Measurements from ENCODE around the gene SPATA9. TPM values are rescaled to one million over a fixed set of nuclear protein-coding genes. Genes with fewer than 3 reads are reported as not detected.
"Not testable (repeated sequence)": the region's sequence is repeated elsewhere in the genome, so short reads cannot be mapped to it uniquely, and the experiment has no call there.

SPATA9 gene
- total and polyA plus RNA-seq, 7 donors: 0.36 to 1.1 TPM; not detected in 5

DNA sequence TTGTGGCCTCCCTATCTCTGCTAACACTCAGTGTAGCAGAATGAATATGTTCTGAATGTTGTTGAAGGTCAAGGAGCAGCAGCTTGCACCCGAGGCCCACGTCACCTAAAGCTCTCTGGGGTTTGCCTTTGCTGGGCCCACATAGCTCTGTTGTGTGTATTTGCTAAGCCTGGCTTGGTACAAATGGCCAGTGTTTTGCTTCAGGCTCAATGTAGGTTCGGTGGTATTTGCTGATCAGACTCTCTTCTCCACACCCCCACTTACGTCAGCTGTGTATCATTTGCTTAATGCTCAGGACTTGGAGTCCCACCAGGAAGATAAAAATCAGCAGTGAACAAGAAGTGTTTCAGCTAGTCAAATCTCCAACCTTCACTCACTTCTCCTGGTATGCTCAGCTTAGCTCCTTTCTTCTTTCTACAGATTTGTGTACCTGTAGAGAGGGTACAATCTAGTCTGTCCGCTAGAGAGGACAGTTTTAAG is 41.0 kb downstream of the SPATA9 start:
- intact Hi-C loops (cut with DNase I): loop anchor here (5.0 to 10.0 kb wide), 2 partner anchors 696 to 963 kb away; no protein-coding TSS in a partner anchor
- H3K9me3 ChIP-seq: no peaks in the 10 kb centered on the region
- no peak overlapping the region for H3K4me3 ChIP-seq
- WGBS, 2 donors: 60 to 85% methylated on average over 5 of the region's 5 CpGs
- TF ChIP-seq EP300 (IDR thresholded peaks at IDR 0.05): no peak
- peak in 2 of 4 donors; percentile 11 to 19 for TF ChIP-seq POLR2AphosphoS5 (IDR thresholded peaks at IDR 0.05)
- no peak overlapping the region for H3K27ac ChIP-seq
- H3K4me1 ChIP-seq: no peaks in the 10 kb centered on the region
- DNase-seq: no peak
- H3K27me3 ChIP-seq: peaks cover 0 to under 1% (median 0%) of the 10 kb centered on the region in 3 donors
- no peaks in the 10 kb centered on the region for H3K36me3 ChIP-seq

DNA sequence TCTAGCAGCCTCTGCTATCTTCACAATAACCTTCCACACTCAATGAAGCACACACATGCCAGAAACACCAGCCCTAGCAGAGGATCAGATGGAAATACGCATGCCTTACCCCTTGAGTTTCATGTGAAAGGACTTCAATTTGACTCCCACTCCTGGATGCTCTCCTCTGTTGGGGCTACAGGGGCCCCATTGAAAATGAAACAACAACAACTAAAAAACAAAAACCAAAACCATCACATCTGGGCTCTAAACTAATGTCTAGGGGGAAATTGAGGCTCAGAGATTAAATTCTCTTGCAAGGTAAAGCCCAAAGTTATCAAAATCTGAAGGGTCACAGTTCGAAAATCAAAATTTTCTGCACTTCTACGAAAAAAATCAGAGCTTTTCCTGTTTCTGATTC is 44.2 kb downstream of the SPATA9 start:
- TF ChIP-seq POLR2AphosphoS5 (IDR thresholded peaks at IDR 0.05) (no peak), POLR2A (IDR thresholded peaks at IDR 0.05) (no peak), EP300 (IDR thresholded peaks at IDR 0.05) (no peak)
- TF ChIP-seq, protein P1, sequence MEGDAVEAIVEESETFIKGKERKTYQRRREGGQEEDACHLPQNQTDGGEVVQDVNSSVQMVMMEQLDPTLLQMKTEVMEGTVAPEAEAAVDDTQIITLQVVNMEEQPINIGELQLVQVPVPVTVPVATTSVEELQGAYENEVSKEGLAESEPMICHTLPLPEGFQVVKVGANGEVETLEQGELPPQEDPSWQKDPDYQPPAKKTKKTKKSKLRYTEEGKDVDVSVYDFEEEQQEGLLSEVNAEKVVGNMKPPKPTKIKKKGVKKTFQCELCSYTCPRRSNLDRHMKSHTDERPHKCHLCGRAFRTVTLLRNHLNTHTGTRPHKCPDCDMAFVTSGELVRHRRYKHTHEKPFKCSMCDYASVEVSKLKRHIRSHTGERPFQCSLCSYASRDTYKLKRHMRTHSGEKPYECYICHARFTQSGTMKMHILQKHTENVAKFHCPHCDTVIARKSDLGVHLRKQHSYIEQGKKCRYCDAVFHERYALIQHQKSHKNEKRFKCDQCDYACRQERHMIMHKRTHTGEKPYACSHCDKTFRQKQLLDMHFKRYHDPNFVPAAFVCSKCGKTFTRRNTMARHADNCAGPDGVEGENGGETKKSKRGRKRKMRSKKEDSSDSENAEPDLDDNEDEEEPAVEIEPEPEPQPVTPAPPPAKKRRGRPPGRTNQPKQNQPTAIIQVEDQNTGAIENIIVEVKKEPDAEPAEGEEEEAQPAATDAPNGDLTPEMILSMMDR (IDR thresholded peaks at IDR 0.05): no peak
- H3K4me1 ChIP-seq: no peaks in the 10 kb centered on the region
- no peak overlapping the region for H3K27ac ChIP-seq
- no peak for DNase-seq
- WGBS, 2 donors: 75 to 87% methylated on average over 3 of the region's 3 CpGs
- H3K36me3 ChIP-seq: no peaks in the 10 kb centered on the region
- peaks cover 0 to 7% (median 0%) of the 10 kb centered on the region in 3 donors for H3K27me3 ChIP-seq
- intact Hi-C loops (cut with DNase I): no loop called here
- no peak overlapping the region for H3K4me3 ChIP-seq
- no peaks in the 10 kb centered on the region for H3K9me3 ChIP-seq

DNA sequence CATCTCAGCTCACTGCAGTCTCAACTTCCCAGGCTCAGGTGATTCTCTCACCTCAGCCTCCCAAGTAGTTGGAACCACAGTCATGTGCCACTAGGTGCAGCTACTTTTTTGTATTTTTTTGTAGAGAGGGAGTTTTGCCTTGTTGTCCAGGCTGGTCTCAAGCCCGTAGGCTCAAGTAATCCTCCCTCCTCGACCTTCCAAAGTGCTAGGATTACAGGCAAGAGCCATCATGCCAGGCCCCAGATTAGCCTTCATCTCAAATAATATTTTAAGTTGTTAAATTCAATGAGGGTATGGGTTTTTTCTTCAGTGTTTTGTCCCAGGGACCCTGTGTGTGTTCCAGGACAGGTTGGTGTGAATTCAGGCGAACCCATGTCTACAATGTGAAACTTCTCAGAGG is 48.7 kb downstream of the SPATA9 start:
- Histone ChIP-seq H3K27me3 (peaks cover 0 to 7% (median 0%) of the 10 kb centered on the region in 3 donors), H3K27ac (no peak overlapping the region), H3K4me1 (no peaks in the 10 kb centered on the region), H3K9me3 (no peaks in the 10 kb centered on the region), H3K4me3 (no peak overlapping the region), H3K36me3 (no peaks in the 10 kb centered on the region)
- no peak for TF ChIP-seq POLR2AphosphoS5 (IDR thresholded peaks at IDR 0.05)
- TF ChIP-seq, protein P1 (IDR thresholded peaks at IDR 0.05): no peak
- TF ChIP-seq POLR2A (IDR thresholded peaks at IDR 0.05): no peak
- TF ChIP-seq EP300 (IDR thresholded peaks at IDR 0.05): no peak
- WGBS, 2 donors: 94 to 96% methylated on average over 3 of the region's 3 CpGs
- intact Hi-C loops (cut with DNase I): no loop called here
- DNase-seq: no peak

DNA sequence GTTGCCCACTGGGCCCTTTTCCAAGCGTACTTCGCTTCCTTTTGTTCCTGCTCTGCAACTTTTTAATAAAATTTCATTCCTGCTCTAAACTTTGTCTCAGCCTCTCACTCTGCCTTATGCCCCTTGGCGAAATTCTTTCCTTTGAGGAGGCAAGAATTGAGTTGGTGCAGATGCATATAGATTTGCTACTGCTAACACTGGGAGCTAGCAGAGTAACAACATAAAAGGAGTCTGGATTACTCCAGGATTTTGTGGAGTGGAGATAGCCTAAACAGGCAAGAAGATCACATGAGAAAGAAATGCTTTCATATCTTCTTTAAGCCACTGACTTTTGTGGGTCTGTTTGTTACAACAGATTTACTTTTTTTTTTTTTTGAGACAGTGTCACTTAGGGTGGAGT is 49.1 kb downstream of the SPATA9 start:
- TF ChIP-seq EP300 (IDR thresholded peaks at IDR 0.05) (no peak), POLR2AphosphoS5 (IDR thresholded peaks at IDR 0.05) (no peak), POLR2A (IDR thresholded peaks at IDR 0.05) (no peak)
- TF ChIP-seq, protein P1 (IDR thresholded peaks at IDR 0.05): no peak
- intact Hi-C loops (cut with DNase I): no loop called here
- 99% methylated on average over 3 of the region's 3 CpGs for WGBS, 2 donors

DNA sequence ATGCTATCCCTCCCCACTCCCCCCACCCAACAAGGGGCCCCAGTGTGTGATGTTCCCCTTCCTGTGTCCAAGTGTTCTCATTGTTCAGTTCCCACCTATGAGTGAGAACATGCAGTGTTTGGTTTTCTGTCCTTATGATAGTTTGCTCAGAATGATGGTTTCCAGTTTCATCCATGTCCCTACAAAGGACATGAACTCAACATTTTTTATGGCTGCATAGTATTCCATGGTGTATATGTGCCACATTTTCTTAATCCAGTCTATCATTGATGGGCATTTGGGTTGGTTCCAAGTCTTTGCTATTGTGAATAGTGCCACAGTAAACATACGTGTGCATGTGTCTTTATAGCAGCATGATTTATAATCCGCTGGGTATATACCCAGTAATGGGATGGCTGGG is 49.8 kb downstream of the SPATA9 start:
- H3K4me3 ChIP-seq; DNase-seq; H3K36me3 ChIP-seq; H3K27me3 ChIP-seq; H3K27ac ChIP-seq; H3K4me1 ChIP-seq; intact Hi-C loops (cut with DNase I); H3K9me3 ChIP-seq: not testable (repeated sequence)
- WGBS, 2 donors: 81 to 91% methylated on average over 2 of the region's 2 CpGs

More for the DNA sequence above, 49.1 kb downstream of the SPATA9 start:
- Histone ChIP-seq H3K4me1 (no peaks in the 10 kb centered on the region), H3K27ac (no peak overlapping the region), H3K9me3 (no peaks in the 10 kb centered on the region), H3K4me3 (no peak overlapping the region), H3K36me3 (no peaks in the 10 kb centered on the region), H3K27me3 (peaks cover 0 to 7% (median 0%) of the 10 kb centered on the region in 3 donors)
- no peak for DNase-seq

Measured in sigmoid colon (tissue), 7 donors.